ENCODE data around the gene FAM53B. TPM values are rescaled to one million over a fixed set of nuclear protein-coding genes. Genes with fewer than 3 reads are reported as not detected.

FAM53B gene
- total and polyA plus RNA-seq, 4 donors, result 14.6 to 45.4 (median 18.2) TPM

- Histone ChIP-seq H3K9me3 (ENCODE audit: control insufficient read depth in 4 of 4, insufficient read depth in 3 of 4, low read length in 3 of 4) (no peaks in the 10 kb centered on the region), H3K9ac (ENCODE audit: insufficient read depth in 1 of 2, low read length in 2 of 2) (no peak overlapping the region), H3K4me3 (no peak overlapping the region), H3K36me3 (ENCODE audit: control insufficient read depth in 4 of 4, insufficient read depth in 4 of 4, low read length in 4 of 4) (peaks cover 0 to 17% (median 4%) of the 10 kb centered on the region in 4 donors), H3K4me1 (ENCODE audit: control insufficient read depth in 5 of 5, insufficient read depth in 5 of 5, low read length in 5 of 5) (peaks cover 0 to 16% (median 4%) of the 10 kb centered on the region in 5 donors), H3K27me3 (ENCODE audit: control insufficient read depth in 3 of 3, insufficient read depth in 3 of 3, low read length in 2 of 3) (no peaks in the 10 kb centered on the region), H3K27ac (ENCODE audit: low read depth in 1 of 2, low read length in 1 of 2) (no peak overlapping the region)
- ATAC-seq (ENCODE audit: insufficient read depth, low FRiP score) (no peak), DNase-seq (no peak)
- TF ChIP-seq CTCF (IDR thresholded peaks at IDR 0.05; ENCODE audit: control extremely low read depth, extremely low read depth), result no peak
- WGBS, 2 donors, result 78 to 88% methylated on average over 4 of the region's 4 CpGs
Observed at GRCh38 chr10:124748953-124749645, 4.9 kb upstream of the FAM53B start.

- Histone ChIP-seq H3K9ac (ENCODE audit: insufficient read depth in 1 of 2, low read length in 2 of 2) (no peak overlapping the region), H3K4me3 (no peak overlapping the region), H3K4me1 (ENCODE audit: control insufficient read depth in 5 of 5, insufficient read depth in 5 of 5, low read length in 5 of 5) (peaks cover 0 to 16% (median 4%) of the 10 kb centered on the region in 5 donors), H3K9me3 (ENCODE audit: control insufficient read depth in 4 of 4, insufficient read depth in 3 of 4, low read length in 3 of 4) (no peaks in the 10 kb centered on the region), H3K36me3 (ENCODE audit: control insufficient read depth in 4 of 4, insufficient read depth in 4 of 4, low read length in 4 of 4) (peaks cover 0 to 17% (median 4%) of the 10 kb centered on the region in 4 donors), H3K27me3 (ENCODE audit: control insufficient read depth in 3 of 3, insufficient read depth in 3 of 3, low read length in 2 of 3) (no peaks in the 10 kb centered on the region), H3K27ac (ENCODE audit: low read depth in 1 of 2, low read length in 1 of 2) (no peak overlapping the region)
- TF ChIP-seq CTCF (IDR thresholded peaks at IDR 0.05; ENCODE audit: control extremely low read depth, extremely low read depth), result no peak
- ATAC-seq (ENCODE audit: insufficient read depth, low FRiP score) (no peak), DNase-seq (no peak)
- WGBS, 2 donors, result 95 to 98% methylated on average over 3 of the region's 3 CpGs
Observed at GRCh38 chr10:124748166-124748565, 4.0 kb upstream of the FAM53B start.

- Histone ChIP-seq H3K36me3 (ENCODE audit: control insufficient read depth in 4 of 4, insufficient read depth in 4 of 4, low read length in 4 of 4) (peaks cover 0 to 17% (median 4%) of the 10 kb centered on the region in 4 donors), H3K9ac (ENCODE audit: insufficient read depth in 1 of 2, low read length in 2 of 2) (no peak overlapping the region), H3K9me3 (ENCODE audit: control insufficient read depth in 4 of 4, insufficient read depth in 3 of 4, low read length in 3 of 4) (no peaks in the 10 kb centered on the region), H3K27me3 (ENCODE audit: control insufficient read depth in 3 of 3, insufficient read depth in 3 of 3, low read length in 2 of 3) (no peaks in the 10 kb centered on the region), H3K4me3 (no peak overlapping the region), H3K27ac (ENCODE audit: low read depth in 1 of 2, low read length in 1 of 2) (no peak overlapping the region), H3K4me1 (ENCODE audit: control insufficient read depth in 5 of 5, insufficient read depth in 5 of 5, low read length in 5 of 5) (peaks cover 0 to 17% (median 4%) of the 10 kb centered on the region in 5 donors)
- no peak for ATAC-seq (ENCODE audit: insufficient read depth, low FRiP score)
- no peak for DNase-seq
- no peak for TF ChIP-seq CTCF (IDR thresholded peaks at IDR 0.05; ENCODE audit: control extremely low read depth, extremely low read depth)
- WGBS, 2 donors, result 90 to 100% methylated on average over 1 of the region's 1 CpG
Observed at GRCh38 chr10:124747745-124748144, 3.6 kb upstream of the FAM53B start.
